OCI-M1 (cell line): ENCODE results near the gene CD80.
"Not testable (repeated sequence)": the region's sequence is repeated elsewhere in the genome, so short reads cannot be mapped to it uniquely, and the experiment has no call there.

ENCODE experiments used
- DNase-seq: peaks from one replicate; lab custom pipeline; 2025; lab: John Stamatoyannopoulos, UW

Gene CD80

GRCh38 chr3:119582178-119582577 lies 22.8 kb upstream of the CD80 start:
- DNase-seq: no peak

GRCh38 chr3:119580067-119580760 lies 20.8 kb upstream of the CD80 start:
- DNase-seq: no peak

GRCh38 chr3:119579366-119580066 lies 20.1 kb upstream of the CD80 start, which contains the start of gene ADPRH:
ADPRH (plus strand) TSS chr3:119579492; CDS start chr3:119582170, 2,678 bp downstream.
- DNase-seq: peak; percentile 54

- no peak for DNase-seq
Observed at GRCh38 chr3:119575507-119575906, 16.1 kb upstream of the CD80 start.

GRCh38 chr3:119571688-119572087 lies 12.3 kb upstream of the CD80 start:
- no peak for DNase-seq

GRCh38 chr3:119571230-119571629 lies 11.8 kb upstream of the CD80 start:
- no peak for DNase-seq

- peak; percentile 71 for DNase-seq
Observed at GRCh38 chr3:119570229-119570628, 10.8 kb upstream of the CD80 start.

- DNase-seq: no peak
Observed at GRCh38 chr3:119569156-119569555, 9.7 kb upstream of the CD80 start.

GRCh38 chr3:119563334-119563733 lies 3.9 kb upstream of the CD80 start:
- DNase-seq: not testable (repeated sequence)

GRCh38 chr3:119562307-119562961 lies 3.0 kb upstream of the CD80 start:
- no peak for DNase-seq

- no peak for DNase-seq
Observed at GRCh38 chr3:119560160-119560559, 746 bp upstream of the CD80 start.

- peak; percentile 43 for DNase-seq
Observed at GRCh38 chr3:119558626-119559317, 642 bp downstream of the CD80 start.

GRCh38 chr3:119557877-119558269 lies 1.5 kb downstream of the CD80 start:
- peak; percentile 72 for DNase-seq

- no peak for DNase-seq
Observed at GRCh38 chr3:119557192-119557876, 2.1 kb downstream of the CD80 start.

- no peak for DNase-seq
Observed at GRCh38 chr3:119555929-119556328, 3.5 kb downstream of the CD80 start.

GRCh38 chr3:119555309-119555735 lies 4.1 kb downstream of the CD80 start:
- no peak for DNase-seq

- DNase-seq: no peak
Observed at GRCh38 chr3:119553823-119554415, 5.5 kb downstream of the CD80 start.

- DNase-seq: not testable (repeated sequence)
Observed at GRCh38 chr3:119552928-119553327, 6.5 kb downstream of the CD80 start.

GRCh38 chr3:119551598-119551997 lies 7.8 kb downstream of the CD80 start:
- no peak for DNase-seq

- no peak for DNase-seq
Observed at GRCh38 chr3:119550192-119550910, 9.1 kb downstream of the CD80 start.

GRCh38 chr3:119548341-119548740 lies 11.1 kb downstream of the CD80 start:
- DNase-seq: no peak
